PC-9 (cell line): ENCODE results near the gene PHF3.

Experiments used
- CTCF ChIP-seq: fragments of 200-600 bp; sonication (generic); conservative IDR thresholded peaks from 2 replicates; pipeline ENCODE4 v1.6.1; 2017; ENCODE audit warnings: mixed run types, antibody characterized with exemption, mild to moderate bottlenecking, moderate library complexity
- EZH2 ChIP-seq: fragments of 200-600 bp; sonication (generic); IDR thresholded peaks from 2 replicates; pipeline ENCODE4 v1.8.0; 2017; ENCODE audit warnings: antibody characterized with exemption, low read depth

GRCh38 chr6:63644668-63645326 lies 9.2 kb downstream of the PHF3 start:
- TF ChIP-seq CTCF (no peak), EZH2 (no peak)
